Aorta (tissue), 5 donors: ENCODE measurements around the gene ANO6. TPM values are rescaled to one million over a fixed set of nuclear protein-coding genes. Genes with fewer than 3 reads are reported as not detected.
A peak's percentile ranks its signal among the peaks of the same experiment; 100 is the strongest.

Source experiments
- ATAC-seq: fragments of 200-7000 bp; cut with Tn5 transposase; one replicate; pipeline ENCODE4 v1.9.1; 2022; ENCODE audit warnings: moderate library complexity; ENCODE audit not compliant: low FRiP score
- DNase-seq, 2 donors: peaks; one replicate each; pipeline ENCODE4 v3.0.0-alpha.2; 2020
- H3K27ac ChIP-seq, 2 donors: one replicate each; pipeline ENCODE4 v1.5.1; 2013; ENCODE audit warnings: low read length in 2 of 2, mild to moderate bottlenecking in 2 of 2, moderate library complexity in 2 of 2, control low read depth in 1 of 2, inconsistent platforms in 1 of 2, low read depth in 1 of 2
- H3K27me3 ChIP-seq, 2 donors: one replicate each; pipeline ENCODE4 v1.6.1; 2013; ENCODE audit warnings: control low read depth in 1 of 2, low read length in 1 of 2, mild to moderate bottlenecking in 1 of 2, moderate library complexity in 1 of 2; ENCODE audit not compliant: insufficient read depth in 2 of 2, control insufficient read depth in 1 of 2
- H3K36me3 ChIP-seq, 2 donors: one replicate each; pipeline ENCODE4 v1.6.1; 2013; ENCODE audit warnings: control low read depth in 1 of 2, low read length in 1 of 2, mild to moderate bottlenecking in 1 of 2; ENCODE audit not compliant: insufficient read depth in 2 of 2, control insufficient read depth in 1 of 2
- H3K4me1 ChIP-seq, 2 donors: one replicate each; pipeline ENCODE4 v1.6.1; 2013; ENCODE audit warnings: low read length in 2 of 2, control low read depth in 1 of 2, mild to moderate bottlenecking in 1 of 2, moderate library complexity in 1 of 2; ENCODE audit not compliant: insufficient read depth in 2 of 2, control insufficient read depth in 1 of 2
- H3K4me3 ChIP-seq, 2 donors: one replicate each; pipeline ENCODE4 v1.5.1; 2013; ENCODE audit warnings: low read length in 2 of 2, control low read depth in 1 of 2, mild to moderate bottlenecking in 1 of 2
- H3K9me3 ChIP-seq: one replicate; pipeline ENCODE4 v1.6.1; 2013; ENCODE audit warnings: mild to moderate bottlenecking, low read length; ENCODE audit not compliant: control insufficient read depth
- WGBS, 2 donors: extraction: QIAGEN DNeasy Blood & Tissue Kit; methylation state at CpG; one replicate each; pipeline ENCODE4 v1.1.7; 2013; 5-methylcytosine and 5-hydroxymethylcytosine counted together
- intact Hi-C, 2 donors: fragments of 100-400 bp; cut with DNase I; formaldehyde crosslinking; loops; one replicate each; pipeline versions ENCODE4 v1.14.2 to v1.15.0; 2022
- polyA plus RNA-seq, 2 donors: library from polyadenylated mRNA; stranded (reverse); fragments of 200-250 nt; gene quantifications; one replicate each; pipeline ENCODE4 v1.2.3, GENCODE V29; 2013
- total RNA-seq, 2 donors: library from RNA; stranded (reverse); fragmentation: NEBNext Ultra II Directional; extraction: Animal tissue kit (Norgen Biotek cat#: 25700); gene quantifications; one replicate each; pipeline ENCODE4 v1.2.1, GENCODE V29; 2021
- donor health status: healthy with polysubstance abuse.
- donor health status: Bipolar disorder and iron deficiency.
- donor health status: DM: no; HTN: no; CAD: no.
- donor health status: DM: no; HTN: no; CAD: no.
- donor health status: DM: yes; HTN: yes; CAD: no.

The ANO6 gene
- total and polyA plus RNA-seq, 4 donors = 16.0 to 129 (median 64.6) TPM

- Histone ChIP-seq H3K36me3 (no peaks in the 10 kb centered on the region), H3K9me3 (no peaks in the 10 kb centered on the region), H3K4me3 (no peak overlapping the region), H3K4me1 (peaks cover 6 to 11% of the 10 kb centered on the region in 2 donors), H3K27ac (peak overlapping the region in 1 of 2 donors; percentile 61), H3K27me3 (no peaks in the 10 kb centered on the region)
- DNase-seq (no peak), ATAC-seq (no peak)
- 90 to 98% methylated on average over 2 of the region's 2 CpGs for WGBS, 2 donors
- intact Hi-C loops = no loop called here
Observed at GRCh38 chr12:45285717-45286116, 69.8 kb downstream of the ANO6 start.

GRCh38 chr12:45286621-45287020 lies 70.7 kb downstream of the ANO6 start:
- 88 to 95% methylated on average over 2 of the region's 2 CpGs for WGBS, 2 donors
- H3K36me3 ChIP-seq = no peaks in the 10 kb centered on the region
- no peak overlapping the region for H3K4me3 ChIP-seq
- peaks cover 4 to 11% of the 10 kb centered on the region in 2 donors for H3K4me1 ChIP-seq
- H3K27me3 ChIP-seq = no peaks in the 10 kb centered on the region
- DNase-seq (no peak), ATAC-seq (no peak)
- H3K9me3 ChIP-seq = no peaks in the 10 kb centered on the region
- no peak overlapping the region for H3K27ac ChIP-seq
- intact Hi-C loops = no loop called here

- H3K4me3 ChIP-seq = no peak overlapping the region
- ATAC-seq = no peak
- H3K9me3 ChIP-seq = no peaks in the 10 kb centered on the region
- H3K27me3 ChIP-seq = no peaks in the 10 kb centered on the region
- no peaks in the 10 kb centered on the region for H3K36me3 ChIP-seq
- 84 to 88% methylated on average over 4 of the region's 4 CpGs for WGBS, 2 donors
- intact Hi-C loops = loop anchor here in 1 of 2 donors (10.0 kb wide), 1 partner anchor 435 kb away; the partner anchor contains the start of gene ARID2
- H3K27ac ChIP-seq = no peak overlapping the region
- DNase-seq = no peak
- peaks cover 7 to 10% of the 10 kb centered on the region in 2 donors for H3K4me1 ChIP-seq
Observed at GRCh38 chr12:45289245-45290215, 73.6 kb downstream of the ANO6 start.

GRCh38 chr12:45290216-45290605 lies 74.3 kb downstream of the ANO6 start:
- DNase-seq (no peak), ATAC-seq (no peak)
- no peak overlapping the region for H3K4me3 ChIP-seq
- intact Hi-C loops = loop anchor here in 1 of 2 donors (10.0 kb wide), 1 partner anchor 435 kb away; the partner anchor contains the start of gene ARID2
- no peaks in the 10 kb centered on the region for H3K27me3 ChIP-seq
- 92 to 95% methylated on average over 2 of the region's 2 CpGs for WGBS, 2 donors
- H3K27ac ChIP-seq = no peak overlapping the region
- H3K9me3 ChIP-seq = no peaks in the 10 kb centered on the region
- H3K36me3 ChIP-seq = no peaks in the 10 kb centered on the region
- peaks cover 5 to 10% of the 10 kb centered on the region in 2 donors for H3K4me1 ChIP-seq

- no peak overlapping the region for H3K27ac ChIP-seq
- H3K27me3 ChIP-seq = no peaks in the 10 kb centered on the region
- no peak overlapping the region for H3K4me3 ChIP-seq
- DNase-seq (no peak), ATAC-seq (no peak)
- 81 to 91% methylated on average over 1 of the region's 1 CpG for WGBS, 2 donors
- no peaks in the 10 kb centered on the region for H3K36me3 ChIP-seq
- no peaks in the 10 kb centered on the region for H3K9me3 ChIP-seq
- intact Hi-C loops = loop anchor here in 1 of 2 donors (10.0 kb wide), 1 partner anchor 433 kb away; the partner anchor contains the start of gene ARID2
- peaks cover 5 to 9% of the 10 kb centered on the region in 2 donors for H3K4me1 ChIP-seq
Observed at GRCh38 chr12:45291518-45291917, 75.6 kb downstream of the ANO6 start.

- Histone ChIP-seq H3K9me3 (no peaks in the 10 kb centered on the region), H3K27me3 (no peaks in the 10 kb centered on the region), H3K4me3 (peak overlapping the region in 1 of 2 donors; percentile 48), H3K36me3 (no peaks in the 10 kb centered on the region), H3K27ac (peak overlapping the region; percentile 51 to 67), H3K4me1 (peaks cover 5 to 9% of the 10 kb centered on the region in 2 donors)
- WGBS, 2 donors = 7 to 8% methylated on average over 4 of the region's 4 CpGs
- no peak for DNase-seq
- ATAC-seq = peak; percentile 65
- intact Hi-C loops = loop anchor here in 1 of 2 donors (10.0 kb wide), 1 partner anchor 432 kb away; the partner anchor contains the start of gene ARID2
Observed at GRCh38 chr12:45292486-45293195, 76.7 kb downstream of the ANO6 start.

- Histone ChIP-seq H3K4me3 (no peak overlapping the region), H3K4me1 (peaks cover 5 to 7% of the 10 kb centered on the region in 2 donors)
- 81 to 85% methylated on average over 5 of the region's 5 CpGs for WGBS, 2 donors
Observed at GRCh38 chr12:45294906-45295305, 79.0 kb downstream of the ANO6 start.

GRCh38 chr12:45296046-45296586 lies 80.2 kb downstream of the ANO6 start:
- Histone ChIP-seq H3K4me3 (no peak overlapping the region), H3K36me3 (no peaks in the 10 kb centered on the region), H3K27me3 (no peaks in the 10 kb centered on the region), H3K4me1 (peaks cover 4 to 7% of the 10 kb centered on the region in 2 donors), H3K9me3 (no peaks in the 10 kb centered on the region), H3K27ac (no peak overlapping the region)
- no peak for ATAC-seq
- DNase-seq = no peak
- intact Hi-C loops = loop anchor here in 1 of 2 donors (10.0 kb wide), 1 partner anchor 429 kb away; the partner anchor contains the start of gene ARID2
- WGBS, 2 donors = 47 to 49% methylated on average over 7 of the region's 7 CpGs

More at GRCh38 chr12:45294906-45295305, 79.0 kb downstream of the ANO6 start:
- H3K9me3 ChIP-seq = no peaks in the 10 kb centered on the region
- H3K27ac ChIP-seq = no peak overlapping the region
- DNase-seq = no peak
- intact Hi-C loops = loop anchor here in 1 of 2 donors (10.0 kb wide), 1 partner anchor 430 kb away; the partner anchor contains the start of gene ARID2
- no peaks in the 10 kb centered on the region for H3K27me3 ChIP-seq
- no peaks in the 10 kb centered on the region for H3K36me3 ChIP-seq
- no peak for ATAC-seq
